Measurements from ENCODE around the gene PPFIA2.

- TF ChIP-seq MXD4 (CRISPR knock-in tag; IDR thresholded peaks at IDR 0.05; ENCODE audit: borderline replicate concordance) (no peak), NR2C2 (CRISPR knock-in tag; IDR thresholded peaks at IDR 0.05) (no peak), CTCF (IDR thresholded peaks at IDR 0.05) (no peak), NR1H2 (CRISPR knock-in tag; IDR thresholded peaks at IDR 0.05) (no peak)
Measured at GRCh38 chr12:81517296-81517695, 241.9 kb downstream of the PPFIA2 start.

Measured in WTC11 (cell line).